Measurements from ENCODE around the gene PEAK1.

The PEAK1 gene

DNA sequence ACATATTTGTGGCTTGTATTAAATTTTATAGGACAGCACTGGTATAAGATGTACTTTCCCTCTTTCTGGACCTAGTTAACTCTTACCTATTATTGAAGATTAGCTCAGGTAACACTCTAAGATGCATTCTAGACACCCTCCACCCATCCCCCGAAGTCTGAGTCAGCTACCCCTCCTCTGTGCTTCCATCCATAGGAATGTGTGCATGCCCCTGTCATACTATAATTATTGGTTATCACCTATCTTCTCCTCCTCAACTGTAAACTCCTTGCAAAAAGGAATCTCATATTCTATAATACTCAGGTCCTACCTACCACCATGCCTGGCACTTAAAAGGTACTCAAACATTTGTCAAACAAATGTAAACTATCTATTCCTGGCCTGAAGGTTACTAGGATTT is 3.0 kb downstream of the PEAK1 start:
- no peak for DNase-seq (ENCODE audit: low read depth)
- TF ChIP-seq, protein P1, sequence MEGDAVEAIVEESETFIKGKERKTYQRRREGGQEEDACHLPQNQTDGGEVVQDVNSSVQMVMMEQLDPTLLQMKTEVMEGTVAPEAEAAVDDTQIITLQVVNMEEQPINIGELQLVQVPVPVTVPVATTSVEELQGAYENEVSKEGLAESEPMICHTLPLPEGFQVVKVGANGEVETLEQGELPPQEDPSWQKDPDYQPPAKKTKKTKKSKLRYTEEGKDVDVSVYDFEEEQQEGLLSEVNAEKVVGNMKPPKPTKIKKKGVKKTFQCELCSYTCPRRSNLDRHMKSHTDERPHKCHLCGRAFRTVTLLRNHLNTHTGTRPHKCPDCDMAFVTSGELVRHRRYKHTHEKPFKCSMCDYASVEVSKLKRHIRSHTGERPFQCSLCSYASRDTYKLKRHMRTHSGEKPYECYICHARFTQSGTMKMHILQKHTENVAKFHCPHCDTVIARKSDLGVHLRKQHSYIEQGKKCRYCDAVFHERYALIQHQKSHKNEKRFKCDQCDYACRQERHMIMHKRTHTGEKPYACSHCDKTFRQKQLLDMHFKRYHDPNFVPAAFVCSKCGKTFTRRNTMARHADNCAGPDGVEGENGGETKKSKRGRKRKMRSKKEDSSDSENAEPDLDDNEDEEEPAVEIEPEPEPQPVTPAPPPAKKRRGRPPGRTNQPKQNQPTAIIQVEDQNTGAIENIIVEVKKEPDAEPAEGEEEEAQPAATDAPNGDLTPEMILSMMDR (conservative IDR thresholded peaks at IDR 0.05; ENCODE audit: low read depth, low read length): no peak
- no peak overlapping the region for H3K4me3 ChIP-seq (ENCODE audit: low read length)

DNA sequence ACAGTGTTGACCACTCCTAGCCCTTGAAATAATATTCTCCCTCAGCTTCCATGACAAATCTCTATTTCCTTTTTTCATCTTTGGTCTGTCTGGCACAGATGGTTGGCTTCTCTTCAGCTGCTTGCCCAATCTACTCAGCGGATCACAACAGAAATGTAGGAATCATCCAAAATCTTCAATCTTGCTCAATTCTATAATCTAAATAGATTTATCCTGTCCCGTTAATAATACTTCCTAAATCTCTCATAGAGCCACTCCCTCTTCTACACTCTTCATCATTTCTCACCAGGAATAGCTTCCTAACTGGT is 3.8 kb downstream of the PEAK1 start:
- no peak for DNase-seq (ENCODE audit: low read depth)
- H3K4me3 ChIP-seq (ENCODE audit: low read length): no peak overlapping the region
- TF ChIP-seq, protein P1 (conservative IDR thresholded peaks at IDR 0.05; ENCODE audit: low read depth, low read length): no peak

DNA sequence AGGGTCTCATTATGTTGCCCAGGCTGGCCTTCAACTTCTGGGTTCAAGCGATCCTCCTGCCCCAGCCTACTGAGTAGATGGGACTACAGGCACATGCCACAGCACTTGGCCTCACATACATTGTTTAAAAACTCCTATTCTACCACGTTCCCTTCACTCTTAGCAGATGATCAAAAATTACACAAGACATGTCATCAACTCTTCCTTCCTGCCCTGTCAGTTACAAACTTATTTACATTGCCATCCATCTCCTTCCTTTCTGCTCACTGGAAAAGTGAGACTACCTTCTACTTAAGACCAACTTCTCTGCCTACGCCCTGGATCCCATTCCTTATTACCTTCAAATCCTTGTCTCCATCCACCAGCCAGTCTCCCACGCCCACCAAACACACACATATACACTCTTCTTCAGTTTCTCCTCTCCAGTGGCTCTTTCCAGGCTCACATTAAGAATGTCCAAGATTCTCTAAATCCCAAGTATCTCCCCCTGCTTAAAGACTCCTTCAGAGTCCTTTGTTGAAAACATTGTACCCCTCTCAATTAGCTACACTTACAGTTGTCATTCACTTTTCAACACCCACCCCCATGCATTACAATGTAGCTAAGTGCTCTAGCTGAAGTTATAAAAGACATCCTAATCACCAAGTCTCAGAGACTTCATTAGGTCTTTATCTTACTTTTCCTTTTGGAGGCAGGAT is 4.3 kb downstream of the PEAK1 start:
- no peak overlapping the region for H3K4me3 ChIP-seq (ENCODE audit: low read length)
- DNase-seq (ENCODE audit: low read depth): no peak
- TF ChIP-seq, protein P1 (conservative IDR thresholded peaks at IDR 0.05; ENCODE audit: low read depth, low read length): no peak

DNA sequence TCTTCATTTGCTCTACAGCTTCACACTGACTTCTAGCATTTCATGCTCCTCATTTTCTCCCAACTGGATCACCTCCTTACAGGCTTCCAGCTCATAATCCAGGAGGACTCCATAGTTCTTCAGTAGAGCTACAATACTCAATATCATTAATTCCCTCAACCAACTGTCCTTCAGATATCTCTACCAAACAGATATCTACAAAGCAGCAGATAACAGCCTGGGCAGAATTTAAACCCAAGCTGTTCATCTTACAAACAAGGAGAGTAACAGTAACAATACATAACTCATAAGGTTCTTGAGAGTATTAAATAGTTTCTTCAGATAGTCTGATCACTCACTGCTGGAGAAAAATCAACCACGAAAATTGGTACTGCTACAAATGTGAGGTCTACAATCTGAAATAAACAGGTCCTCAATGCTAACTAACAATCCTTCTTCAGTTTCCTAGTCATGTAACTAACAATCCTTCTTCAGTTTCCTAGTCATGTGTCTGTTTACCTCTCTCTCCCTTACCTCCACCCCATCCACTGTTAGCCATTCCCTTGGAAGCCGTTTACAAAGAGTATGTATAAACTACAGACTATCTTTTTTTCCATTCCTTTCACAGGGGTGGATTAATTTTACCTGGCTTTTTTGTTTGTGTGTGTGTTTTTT is 5.0 kb downstream of the PEAK1 start:
- TF ChIP-seq, protein P1 (conservative IDR thresholded peaks at IDR 0.05; ENCODE audit: low read depth, low read length): no peak
- DNase-seq (ENCODE audit: low read depth): no peak
- no peak overlapping the region for H3K4me3 ChIP-seq (ENCODE audit: low read length)

DNA sequence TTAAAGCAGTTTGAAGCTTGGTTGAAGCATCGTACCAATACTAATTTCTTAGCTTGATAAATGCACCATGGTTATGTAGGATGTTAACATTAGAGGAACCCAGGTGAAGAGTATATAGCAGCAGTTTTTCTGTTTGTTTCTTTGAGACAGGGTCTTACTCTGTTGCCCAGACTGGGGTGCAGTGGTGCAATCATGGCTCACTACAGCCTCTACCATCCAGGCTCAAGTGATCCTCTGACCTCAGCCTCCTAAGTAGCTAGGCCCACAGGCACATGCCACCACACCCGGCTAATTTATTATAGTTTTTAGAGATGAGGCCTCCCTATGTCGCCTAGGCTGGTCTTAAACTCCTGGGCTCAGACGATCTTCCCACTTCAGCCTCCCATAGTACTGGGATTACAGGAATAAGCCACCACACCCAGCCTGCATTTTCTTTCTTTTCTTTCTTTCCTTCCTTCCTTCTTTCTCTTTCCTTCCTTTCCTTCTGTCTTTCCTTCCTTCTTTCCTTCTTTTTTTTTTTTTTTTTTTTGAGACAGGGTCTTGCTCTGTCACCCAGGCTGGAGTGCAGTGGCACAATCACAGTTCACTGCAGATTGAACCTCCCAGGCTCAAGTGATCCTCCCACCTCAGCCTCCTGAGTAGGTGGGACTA is 6.1 kb downstream of the PEAK1 start:
- H3K4me3 ChIP-seq (ENCODE audit: low read length): no peak overlapping the region
- no peak for DNase-seq (ENCODE audit: low read depth)
- TF ChIP-seq, protein P1 (conservative IDR thresholded peaks at IDR 0.05; ENCODE audit: low read depth, low read length): no peak

DNA sequence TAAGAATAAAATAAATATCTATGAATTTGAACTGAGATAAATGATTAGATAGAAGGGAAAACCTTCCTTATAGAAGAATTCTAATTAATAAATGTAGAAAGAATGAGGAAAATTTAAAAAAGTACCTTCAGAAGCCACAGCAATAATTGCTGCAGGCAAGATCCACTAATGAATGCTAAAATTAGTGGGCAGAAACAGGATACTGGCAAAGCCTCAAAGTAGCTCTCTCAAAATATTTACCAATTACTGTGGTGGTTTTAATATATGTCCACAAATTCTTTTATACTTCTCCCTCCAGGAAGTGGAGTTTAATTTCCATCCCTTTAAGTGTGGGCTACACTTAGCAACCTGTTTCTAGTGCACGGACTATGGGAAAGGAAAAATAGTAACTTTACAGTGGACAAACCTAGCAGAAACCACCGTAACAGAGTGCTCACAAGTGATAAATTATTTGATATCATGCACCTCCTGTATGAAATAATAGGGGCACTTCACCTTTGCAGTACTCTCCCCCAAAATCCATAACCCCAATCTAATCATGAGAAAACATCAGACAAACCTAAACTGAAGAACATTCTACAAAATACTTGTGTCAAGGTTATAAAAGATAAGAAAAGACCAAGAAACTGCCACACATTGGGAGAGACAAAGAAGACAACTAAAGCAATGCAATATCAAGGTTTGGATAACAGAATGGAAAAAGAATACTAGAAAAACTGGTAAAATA is 6.8 kb downstream of the PEAK1 start:
- TF ChIP-seq, protein P1 (conservative IDR thresholded peaks at IDR 0.05; ENCODE audit: low read depth, low read length): no peak
- no peak overlapping the region for H3K4me3 ChIP-seq (ENCODE audit: low read length)
- no peak for DNase-seq (ENCODE audit: low read depth)
